ENCODE results near the gene F3.
"Not testable (repeated sequence)": the region's sequence is repeated elsewhere in the genome, so short reads cannot be mapped to it uniquely, and the experiment has no call there.

Gene F3

DNA sequence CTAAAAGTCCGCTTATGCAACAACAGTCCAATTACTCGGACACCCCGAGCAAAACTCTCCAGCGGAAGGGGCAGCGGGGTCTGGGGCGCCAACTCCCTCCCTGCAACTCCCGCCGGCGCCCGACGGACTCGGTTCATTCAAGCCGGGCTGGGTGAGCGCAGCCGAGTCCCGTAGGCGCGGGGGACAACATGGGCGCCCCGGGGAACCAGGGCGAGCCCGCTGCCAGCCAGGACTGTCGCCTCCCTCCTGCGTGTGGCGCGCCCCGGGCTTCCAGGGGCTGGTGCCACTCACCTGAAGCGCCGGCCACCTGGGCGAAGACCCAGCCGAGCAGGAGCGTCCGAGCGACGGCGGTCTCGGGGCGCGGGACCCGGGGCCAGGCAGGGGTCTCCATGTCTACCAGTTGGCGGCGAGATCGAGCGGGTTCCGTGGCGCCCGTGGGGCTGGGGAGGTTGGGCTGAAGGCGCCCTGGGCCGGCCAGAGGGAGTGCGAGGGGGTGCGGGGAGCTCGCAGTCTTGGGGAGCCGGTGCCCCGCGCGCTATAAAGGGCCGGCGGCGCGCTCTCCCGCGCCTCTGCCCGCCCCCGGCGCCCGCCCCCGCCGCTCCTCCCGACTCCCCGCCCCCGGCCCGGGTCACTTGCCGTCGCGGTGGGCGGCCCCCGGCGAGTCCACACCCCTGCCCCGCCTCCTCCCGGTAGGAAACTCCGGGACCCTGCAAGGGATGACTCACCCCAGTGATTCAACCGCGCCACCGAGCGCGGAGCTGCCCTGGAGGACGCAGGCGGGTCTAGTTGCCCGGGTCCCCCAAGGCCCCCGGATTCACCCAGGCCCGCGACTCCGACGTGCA lies at the start of gene F3:
F3 (minus strand) TSS at position 514 of the 842 bp plus-strand sequence; CDS start at position 391, 123 bp downstream.
- Mint-ChIP-seq H3K4me3 (peak within 1 kb of the TSS; percentile 85), H3K4me1 (ENCODE audit: low read depth) (peaks cover 13% of the 10 kb centered on the region), H3K27me3 (ENCODE audit: low read depth) (peaks cover 77% of the 10 kb centered on the region), H3K36me3 (ENCODE audit: low read depth) (no peaks in the 10 kb centered on the region), H3K27ac (no peak within 1 kb of the TSS), H3K9me3 (no peaks in the 10 kb centered on the region)
- DNase-seq (ENCODE audit: low spot score) = peak; percentile 87

DNA sequence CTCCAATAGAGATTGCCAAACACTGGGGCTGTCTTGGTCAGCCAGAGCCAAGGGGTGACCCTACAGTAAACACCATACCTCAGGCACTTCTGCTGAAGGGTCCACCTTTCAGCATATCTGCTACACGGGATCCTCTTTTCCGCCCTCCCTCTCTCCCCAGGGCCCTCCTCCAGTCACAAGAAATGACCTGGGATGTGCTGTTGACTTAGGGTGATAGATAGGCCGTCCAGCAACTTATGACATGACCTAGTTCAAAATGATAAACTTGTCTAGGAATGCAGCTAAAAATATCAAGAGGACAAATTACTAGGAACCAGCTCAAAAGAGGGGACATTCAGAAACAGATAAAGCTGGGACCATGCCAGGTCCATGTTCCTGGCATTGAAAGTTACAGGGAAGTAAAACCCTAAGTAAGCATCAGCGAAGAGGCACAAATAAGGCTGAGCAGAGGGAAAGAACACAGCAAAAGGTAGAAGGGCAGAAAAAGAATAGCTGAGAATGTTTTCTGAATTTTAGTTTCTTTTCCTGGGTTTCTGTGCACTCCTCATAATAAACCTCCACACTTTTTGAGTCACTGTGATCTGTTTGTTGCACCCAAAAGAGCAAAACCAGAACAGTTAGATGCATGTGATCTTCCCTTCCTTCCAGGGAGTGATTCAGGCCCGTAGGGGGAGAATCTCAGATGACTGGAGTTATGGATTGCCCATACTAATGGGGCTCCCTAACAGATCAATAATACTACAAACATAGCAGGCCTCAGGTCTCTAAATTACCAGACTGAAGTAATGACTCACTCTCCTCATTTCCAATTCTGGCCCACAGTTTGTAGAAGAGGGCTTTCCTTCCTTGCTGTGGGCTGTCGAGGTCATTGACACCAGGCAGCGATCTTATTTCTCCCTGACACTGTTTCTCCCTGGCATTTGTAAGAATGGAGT lies 48.9 kb upstream of the F3 start:
- Mint-ChIP-seq H3K27me3 (ENCODE audit: low read depth) (peaks cover 30% of the 10 kb centered on the region), H3K27ac (no peak overlapping the region), H3K36me3 (ENCODE audit: low read depth) (no peaks in the 10 kb centered on the region), H3K9me3 (no peaks in the 10 kb centered on the region), H3K4me3 (no peak overlapping the region), H3K4me1 (ENCODE audit: low read depth) (no peaks in the 10 kb centered on the region)
- no peak for DNase-seq (ENCODE audit: low spot score)

DNA sequence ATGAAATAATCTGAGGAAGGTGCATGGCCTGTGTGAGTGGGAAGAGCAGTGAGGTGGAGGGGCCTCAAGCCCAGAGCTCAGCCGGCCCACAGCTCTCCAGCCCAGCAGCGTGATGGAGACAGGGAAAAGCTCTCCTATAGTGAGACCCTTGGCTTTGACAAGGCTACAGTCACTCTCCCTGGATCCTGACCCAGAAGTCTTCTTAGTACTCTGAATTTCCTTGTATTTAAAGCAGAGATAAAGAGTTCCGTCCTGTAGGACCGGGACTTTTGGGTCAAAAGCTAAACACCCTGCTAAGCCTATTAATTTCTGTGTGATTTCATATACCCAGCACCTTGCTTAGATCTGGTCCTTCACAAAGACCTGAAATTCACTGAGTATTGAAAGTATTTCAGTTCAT lies 48.2 kb upstream of the F3 start:
- H3K27me3 Mint-ChIP-seq (ENCODE audit: low read depth) = peaks cover 34% of the 10 kb centered on the region
- H3K4me3 Mint-ChIP-seq = no peak overlapping the region
- no peak for DNase-seq (ENCODE audit: low spot score)
- no peak overlapping the region for H3K27ac Mint-ChIP-seq
- H3K4me1 Mint-ChIP-seq (ENCODE audit: low read depth) = no peaks in the 10 kb centered on the region
- H3K36me3 Mint-ChIP-seq (ENCODE audit: low read depth) = no peaks in the 10 kb centered on the region
- H3K9me3 Mint-ChIP-seq = no peaks in the 10 kb centered on the region

DNA sequence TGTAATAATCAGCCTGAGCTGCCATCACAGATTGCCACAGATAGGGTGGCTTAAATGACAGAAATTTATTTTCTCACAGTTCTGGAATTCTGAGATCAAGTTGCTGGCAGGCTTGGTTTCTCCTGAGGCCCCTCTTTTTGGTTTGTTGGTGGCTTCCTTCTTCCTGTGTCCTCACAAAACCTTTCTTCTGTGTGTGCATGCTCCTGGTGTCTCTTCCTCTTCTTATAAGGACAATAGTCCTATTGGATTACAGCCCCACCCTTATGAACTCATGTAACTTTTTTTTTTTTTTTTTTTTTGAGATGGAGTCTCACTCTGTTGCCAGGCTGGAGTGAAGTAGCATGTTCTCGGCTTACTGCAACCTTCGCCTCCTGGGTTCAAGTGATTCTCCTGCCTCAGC lies 41.0 kb upstream of the F3 start:
- Mint-ChIP-seq H3K4me3 (no peak overlapping the region), H3K27ac (no peak overlapping the region)

DNA sequence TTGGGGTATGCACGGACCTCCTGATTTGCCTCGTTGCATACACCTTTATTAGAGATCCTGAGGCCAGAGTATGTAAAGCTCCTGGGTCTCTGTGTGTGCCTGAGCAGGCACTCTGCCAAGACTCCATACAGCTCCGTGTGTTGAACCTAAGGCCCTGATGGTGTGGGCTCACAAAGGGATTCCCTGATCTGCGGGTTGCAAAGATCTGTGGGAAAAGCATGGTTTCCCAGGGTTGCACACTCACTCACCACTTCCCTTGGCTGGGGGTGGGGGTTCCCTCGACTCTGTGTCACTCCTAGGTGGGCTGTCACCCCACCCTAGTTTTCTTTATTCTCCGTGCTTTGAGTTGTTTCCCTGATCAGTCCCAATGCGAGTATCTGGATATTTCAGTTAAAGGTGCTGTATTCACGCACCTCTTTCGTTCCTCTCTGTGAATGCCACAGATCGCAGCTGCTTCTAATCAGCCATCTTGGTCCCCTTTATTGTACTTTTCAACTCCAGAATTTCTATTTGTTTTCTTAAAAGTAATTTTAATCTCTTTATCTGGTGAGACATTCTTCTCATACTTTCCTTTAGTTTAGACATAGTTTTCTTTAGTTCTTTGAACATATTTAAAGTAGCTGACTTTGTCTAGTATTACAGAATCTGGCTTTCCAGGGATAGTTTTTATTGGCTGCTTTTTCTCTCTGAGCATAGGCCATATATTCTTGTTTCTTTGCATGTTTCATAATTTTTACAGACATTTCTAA lies 39.0 kb upstream of the F3 start:
- DNase-seq (ENCODE audit: low spot score) = no peak
- no peaks in the 10 kb centered on the region for H3K4me1 Mint-ChIP-seq (ENCODE audit: low read depth)
- no peaks in the 10 kb centered on the region for H3K36me3 Mint-ChIP-seq (ENCODE audit: low read depth)
- H3K27ac Mint-ChIP-seq = no peak overlapping the region
- peaks cover 12% of the 10 kb centered on the region for H3K9me3 Mint-ChIP-seq
- H3K4me3 Mint-ChIP-seq = no peak overlapping the region
- peaks cover 20% of the 10 kb centered on the region for H3K27me3 Mint-ChIP-seq (ENCODE audit: low read depth)

More for the DNA sequence above, 41.0 kb upstream of the F3 start:
- peaks cover 4% of the 10 kb centered on the region for H3K9me3 Mint-ChIP-seq
- DNase-seq (ENCODE audit: low spot score) = no peak
- H3K36me3 Mint-ChIP-seq (ENCODE audit: low read depth) = no peaks in the 10 kb centered on the region
- H3K4me1 Mint-ChIP-seq (ENCODE audit: low read depth) = no peaks in the 10 kb centered on the region
- H3K27me3 Mint-ChIP-seq (ENCODE audit: low read depth) = peaks cover 35% of the 10 kb centered on the region

DNA sequence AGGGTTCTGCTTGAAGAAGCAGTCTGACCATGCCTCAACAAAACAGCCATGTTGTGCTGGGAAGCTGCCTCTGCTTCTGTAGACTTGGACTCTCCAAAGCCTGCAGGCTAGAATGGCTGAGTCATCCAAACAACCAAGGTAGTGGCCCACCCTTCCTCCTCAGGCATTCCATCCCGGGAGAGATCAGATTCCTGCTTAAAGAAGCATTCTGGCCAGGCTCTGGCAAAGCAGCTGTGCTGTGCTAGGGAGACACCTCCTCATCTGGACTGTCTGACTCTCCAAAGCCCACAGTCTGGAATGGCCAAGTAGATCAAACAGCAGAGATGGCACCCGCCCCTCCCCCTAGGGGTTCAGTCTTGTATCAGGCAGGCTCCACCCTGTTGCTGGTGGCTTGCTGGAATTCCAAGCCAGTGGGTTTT lies 38.3 kb upstream of the F3 start:
- H3K36me3 Mint-ChIP-seq (ENCODE audit: low read depth) = no peaks in the 10 kb centered on the region
- H3K27ac Mint-ChIP-seq = no peak overlapping the region
- peaks cover 12% of the 10 kb centered on the region for H3K9me3 Mint-ChIP-seq
- no peak for DNase-seq (ENCODE audit: low spot score)
- peaks cover 18% of the 10 kb centered on the region for H3K27me3 Mint-ChIP-seq (ENCODE audit: low read depth)
- no peak overlapping the region for H3K4me3 Mint-ChIP-seq
- H3K4me1 Mint-ChIP-seq (ENCODE audit: low read depth) = no peaks in the 10 kb centered on the region

DNA sequence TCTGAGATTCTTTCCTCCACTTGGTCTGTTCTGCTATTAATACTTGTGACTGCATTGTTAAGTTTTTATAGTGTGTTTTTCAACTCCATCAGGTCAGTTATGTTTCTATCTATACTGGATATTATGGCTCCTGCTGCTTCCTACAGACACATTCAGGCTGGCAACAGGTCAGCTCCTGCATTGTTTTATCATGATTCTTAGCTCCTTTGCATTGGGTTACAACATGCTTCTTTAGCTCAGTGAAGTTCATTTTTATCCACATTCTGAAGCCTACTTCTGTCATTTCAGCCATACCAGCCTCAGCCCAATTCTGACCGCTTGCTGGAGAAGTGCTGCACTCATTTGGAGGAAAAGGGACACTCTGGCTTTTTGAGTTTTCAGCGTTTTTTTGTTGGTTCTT lies 37.3 kb upstream of the F3 start:
- no peak overlapping the region for H3K27ac Mint-ChIP-seq
- peaks cover 11% of the 10 kb centered on the region for H3K27me3 Mint-ChIP-seq (ENCODE audit: low read depth)
- H3K4me3 Mint-ChIP-seq = no peak overlapping the region
- H3K9me3 Mint-ChIP-seq = peaks cover 12% of the 10 kb centered on the region
- H3K36me3 Mint-ChIP-seq (ENCODE audit: low read depth) = no peaks in the 10 kb centered on the region
- H3K4me1 Mint-ChIP-seq (ENCODE audit: low read depth) = no peaks in the 10 kb centered on the region
- DNase-seq (ENCODE audit: low spot score) = no peak

DNA sequence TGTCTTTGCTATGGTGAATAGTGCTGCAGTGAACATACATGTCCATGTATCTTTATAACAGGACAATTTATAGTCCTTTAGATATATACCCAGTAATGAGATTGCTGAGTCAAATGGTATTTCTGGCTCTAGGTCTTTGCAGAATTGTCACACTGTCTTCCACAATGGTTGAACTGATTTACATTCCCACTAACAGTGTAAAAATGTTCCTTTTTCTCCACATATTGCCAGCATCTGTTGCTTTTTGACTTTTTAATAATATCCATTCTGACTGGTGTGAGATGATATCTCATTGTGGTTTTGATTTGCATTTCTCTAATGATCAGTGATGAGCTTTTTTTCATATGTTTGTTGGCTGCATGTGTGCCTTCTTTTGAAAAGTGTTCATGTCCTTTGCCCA lies 32.4 kb upstream of the F3 start:
- H3K36me3 Mint-ChIP-seq (ENCODE audit: low read depth); H3K4me3 Mint-ChIP-seq; DNase-seq (ENCODE audit: low spot score); H3K4me1 Mint-ChIP-seq (ENCODE audit: low read depth); H3K27ac Mint-ChIP-seq: not testable (repeated sequence)
- Mint-ChIP-seq H3K27me3 (ENCODE audit: low read depth) (peaks cover 10% of the 10 kb centered on the region), H3K9me3 (peaks cover 12% of the 10 kb centered on the region)

DNA sequence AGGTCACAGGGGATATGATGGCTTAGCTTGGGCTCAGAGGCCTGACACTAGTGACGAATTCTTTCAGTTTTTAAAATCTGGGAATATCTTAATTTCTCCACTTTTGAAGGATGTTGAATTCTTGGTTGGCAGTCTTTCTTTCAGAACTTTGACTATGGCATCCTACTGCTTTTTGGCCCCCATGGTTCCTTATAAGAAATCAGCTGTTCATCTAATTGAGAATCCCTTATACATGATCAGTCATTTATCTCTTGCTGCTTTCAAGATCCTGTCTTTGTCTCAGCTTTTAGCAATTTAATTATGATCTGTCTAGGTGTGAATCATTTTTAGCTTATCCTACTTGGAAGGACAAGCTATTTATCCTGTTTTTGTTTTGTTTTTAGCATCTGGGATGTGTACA lies 31.2 kb upstream of the F3 start:
- DNase-seq (ENCODE audit: low spot score) = no peak
- H3K9me3 Mint-ChIP-seq = peaks cover 9% of the 10 kb centered on the region
- no peaks in the 10 kb centered on the region for H3K4me1 Mint-ChIP-seq (ENCODE audit: low read depth)
- no peak overlapping the region for H3K4me3 Mint-ChIP-seq
- H3K27me3 Mint-ChIP-seq (ENCODE audit: low read depth) = peaks cover 5% of the 10 kb centered on the region
- H3K36me3 Mint-ChIP-seq (ENCODE audit: low read depth) = no peaks in the 10 kb centered on the region
- no peak overlapping the region for H3K27ac Mint-ChIP-seq

DNA sequence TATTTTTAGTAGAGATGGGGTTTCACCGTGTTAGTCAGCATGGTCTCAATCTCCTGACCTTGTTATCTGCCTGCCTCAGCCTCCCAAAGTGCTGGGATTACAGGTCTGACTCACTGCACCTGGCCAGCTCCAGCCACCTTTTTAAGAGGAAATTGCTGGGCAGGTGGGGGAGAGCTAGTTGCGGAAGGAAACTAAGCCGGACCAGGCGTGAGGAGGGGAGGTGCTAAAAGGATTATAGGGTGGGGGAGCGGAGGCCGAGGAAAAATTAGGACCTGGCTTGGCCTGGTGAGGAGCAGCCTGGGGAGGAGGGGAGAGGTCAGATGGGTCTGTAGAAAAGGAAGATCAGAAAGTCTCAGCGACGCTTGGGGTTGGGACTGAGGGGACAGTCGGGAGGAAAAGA lies 29.4 kb upstream of the F3 start:
- not testable (repeated sequence) for H3K27me3 Mint-ChIP-seq (ENCODE audit: low read depth); H3K9me3 Mint-ChIP-seq; H3K36me3 Mint-ChIP-seq (ENCODE audit: low read depth); H3K4me1 Mint-ChIP-seq (ENCODE audit: low read depth); H3K27ac Mint-ChIP-seq; DNase-seq (ENCODE audit: low spot score); H3K4me3 Mint-ChIP-seq

DNA sequence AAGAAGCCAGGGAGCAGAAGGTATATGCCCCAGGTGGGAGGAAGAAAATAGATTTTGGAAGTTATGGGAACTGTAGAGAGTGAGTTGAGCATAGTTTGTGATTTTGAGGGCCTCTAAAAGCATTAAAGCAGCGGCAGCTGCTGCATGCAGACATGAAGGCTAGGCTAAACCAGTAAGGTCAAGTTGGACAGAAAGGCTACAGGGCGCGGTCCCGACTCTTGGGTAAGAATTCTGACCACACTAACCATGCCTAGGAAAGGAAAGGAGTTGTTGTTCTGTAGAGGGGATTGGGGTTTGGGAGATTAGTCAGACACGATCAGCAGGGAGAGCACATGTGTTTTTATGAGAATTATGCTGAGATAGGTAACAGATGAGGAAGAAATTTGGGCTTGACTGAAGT lies 27.2 kb upstream of the F3 start:
- not testable (repeated sequence) for H3K27me3 Mint-ChIP-seq (ENCODE audit: low read depth); H3K36me3 Mint-ChIP-seq (ENCODE audit: low read depth); DNase-seq (ENCODE audit: low spot score); H3K27ac Mint-ChIP-seq; H3K9me3 Mint-ChIP-seq; H3K4me3 Mint-ChIP-seq; H3K4me1 Mint-ChIP-seq (ENCODE audit: low read depth)

DNA sequence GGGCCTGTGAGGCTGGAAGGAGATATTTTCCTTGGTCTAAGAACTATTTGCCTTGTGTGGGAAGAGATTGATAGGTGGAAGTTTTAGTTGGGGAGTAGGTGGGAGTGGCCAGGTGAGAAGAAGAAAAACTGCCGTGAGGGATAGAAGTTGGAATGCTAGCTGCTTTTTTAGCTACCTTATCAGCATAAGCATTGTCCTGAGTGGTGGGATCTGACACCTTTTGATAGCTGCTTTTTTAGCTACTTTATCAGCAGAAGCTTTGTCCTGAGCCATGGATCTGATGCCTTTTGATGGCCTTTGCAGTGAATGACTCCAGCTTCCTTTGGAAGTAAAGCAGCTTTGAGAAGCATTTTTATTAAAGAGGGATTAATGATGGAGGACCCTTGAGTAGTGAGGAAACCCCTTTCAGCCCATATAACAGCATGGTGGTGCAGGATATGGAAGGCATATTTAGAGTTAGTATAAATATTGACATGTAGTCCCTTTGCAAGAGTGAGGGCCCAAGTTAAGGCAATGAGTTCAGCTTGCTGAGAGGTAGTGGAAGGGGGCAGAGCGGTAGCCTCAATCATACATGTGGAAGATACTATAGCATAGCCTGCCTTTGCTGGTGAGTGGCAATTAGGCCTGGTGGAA lies 26.5 kb upstream of the F3 start:
- H3K36me3 Mint-ChIP-seq (ENCODE audit: low read depth); H3K4me1 Mint-ChIP-seq (ENCODE audit: low read depth); H3K27me3 Mint-ChIP-seq (ENCODE audit: low read depth); H3K27ac Mint-ChIP-seq; DNase-seq (ENCODE audit: low spot score); H3K9me3 Mint-ChIP-seq; H3K4me3 Mint-ChIP-seq: not testable (repeated sequence)

DNA sequence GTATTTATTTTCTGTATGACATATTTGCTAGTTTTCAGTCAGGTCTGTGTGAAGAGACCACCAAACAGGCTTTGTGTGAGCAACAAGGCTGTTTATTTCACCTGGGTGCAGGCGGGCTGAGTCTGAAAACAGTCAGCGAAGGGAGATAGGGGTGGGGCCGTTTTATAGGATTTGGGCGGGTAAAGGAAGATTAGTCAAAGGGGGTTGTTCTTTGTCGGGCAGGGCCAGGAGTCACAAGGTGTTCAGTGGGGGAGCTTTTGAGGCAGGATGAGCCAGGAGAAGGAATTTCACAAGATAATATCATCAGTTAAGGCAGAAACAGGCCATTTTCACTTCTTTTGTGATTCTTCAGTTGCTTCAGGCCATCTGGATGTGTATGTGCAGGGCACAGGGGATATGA lies 24.9 kb upstream of the F3 start:
- not testable (repeated sequence) for H3K27me3 Mint-ChIP-seq (ENCODE audit: low read depth); H3K36me3 Mint-ChIP-seq (ENCODE audit: low read depth); H3K27ac Mint-ChIP-seq; H3K4me3 Mint-ChIP-seq; H3K9me3 Mint-ChIP-seq; H3K4me1 Mint-ChIP-seq (ENCODE audit: low read depth); DNase-seq (ENCODE audit: low spot score)
